DND-41 (cell line): ENCODE data around the gene ACTL8.

Experiments
- CTCF ChIP-seq: IDR thresholded peaks from 2 replicates; pipeline ENCODE4 v1.5.1; 2012; ENCODE audit warnings: borderline replicate concordance, low read length, moderate library complexity, mild to moderate bottlenecking; ENCODE audit not compliant: poor library complexity, severe bottlenecking; ENCODE audit errors: extremely low read depth
- EZH2 ChIP-seq: IDR thresholded peaks from 3 replicates; pipeline ENCODE4 v1.6.1; 2012; ENCODE audit warnings: borderline replicate concordance, low read depth, mild to moderate bottlenecking, moderate library complexity, low read length, inconsistent platforms; ENCODE audit not compliant: severe bottlenecking

- no peak for TF ChIP-seq CTCF
- no peak for TF ChIP-seq EZH2
Observed at GRCh38 chr1:17825273-17826164, 70.4 kb downstream of the ACTL8 start.
